GM13976 (cell line): ENCODE measurements around the gene TIMM8A.
A peak's percentile ranks its signal among the peaks of the same experiment; 100 is the strongest.

Source experiments
- DNase-seq: peaks from one replicate; pipeline ENCODE4 v3.0.0; 2012; ENCODE audit warnings: low spot score
- in situ Hi-C: fragments of 300-500 bp; cut with MboI; formaldehyde crosslinking; loops from one replicate; pipeline ENCODE4 v1.12.0; 2022; ENCODE audit warnings: low sequenced_read_pairs, mixed read lengths, inconsistent platforms; ENCODE audit not compliant: unreplicated experiment
- TF ChIP-seq, protein P1 (sequence below): IDR thresholded peaks from 2 replicates; pipeline ENCODE4 v1.5.1; 2012; ENCODE audit warnings: borderline replicate concordance, mild to moderate bottlenecking; ENCODE audit not compliant: insufficient read depth; ENCODE audit errors: extremely low read depth, missing control alignments, control extremely low read depth

TIMM8A gene

GRCh38 chrX:101390664-101391525 lies 42.4 kb upstream of the TIMM8A start, which contains the start of gene RPL36A:
TSS of gene RPL36A (plus strand) at chrX:101391011. CDS start at chrX:101391044, 33 bp downstream.
- in situ Hi-C loops, result no loop called here
- peak; percentile 77 for DNase-seq
- TF ChIP-seq, protein P1, sequence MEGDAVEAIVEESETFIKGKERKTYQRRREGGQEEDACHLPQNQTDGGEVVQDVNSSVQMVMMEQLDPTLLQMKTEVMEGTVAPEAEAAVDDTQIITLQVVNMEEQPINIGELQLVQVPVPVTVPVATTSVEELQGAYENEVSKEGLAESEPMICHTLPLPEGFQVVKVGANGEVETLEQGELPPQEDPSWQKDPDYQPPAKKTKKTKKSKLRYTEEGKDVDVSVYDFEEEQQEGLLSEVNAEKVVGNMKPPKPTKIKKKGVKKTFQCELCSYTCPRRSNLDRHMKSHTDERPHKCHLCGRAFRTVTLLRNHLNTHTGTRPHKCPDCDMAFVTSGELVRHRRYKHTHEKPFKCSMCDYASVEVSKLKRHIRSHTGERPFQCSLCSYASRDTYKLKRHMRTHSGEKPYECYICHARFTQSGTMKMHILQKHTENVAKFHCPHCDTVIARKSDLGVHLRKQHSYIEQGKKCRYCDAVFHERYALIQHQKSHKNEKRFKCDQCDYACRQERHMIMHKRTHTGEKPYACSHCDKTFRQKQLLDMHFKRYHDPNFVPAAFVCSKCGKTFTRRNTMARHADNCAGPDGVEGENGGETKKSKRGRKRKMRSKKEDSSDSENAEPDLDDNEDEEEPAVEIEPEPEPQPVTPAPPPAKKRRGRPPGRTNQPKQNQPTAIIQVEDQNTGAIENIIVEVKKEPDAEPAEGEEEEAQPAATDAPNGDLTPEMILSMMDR, result peak; percentile 66

GRCh38 chrX:101388604-101389003 lies 40.1 kb upstream of the TIMM8A start:
- in situ Hi-C loops, result no loop called here
- TF ChIP-seq, protein P1, result no peak

DNA sequence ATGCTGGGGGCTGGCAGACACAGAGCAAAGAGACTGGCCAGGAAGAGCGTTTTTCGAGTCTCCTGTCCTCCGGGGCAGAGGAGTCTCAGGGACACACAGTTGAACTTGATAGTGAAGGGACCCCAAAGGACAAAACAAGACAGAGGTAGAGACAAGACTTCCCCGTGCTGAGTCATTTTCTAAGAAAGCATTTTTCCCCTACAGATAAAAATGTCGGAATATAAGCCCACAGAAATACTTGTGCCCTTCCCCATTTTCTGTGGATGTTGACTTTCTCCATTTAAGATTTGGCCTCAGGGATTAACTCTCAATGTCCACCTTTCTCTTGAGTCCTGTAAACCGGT lies 38.0 kb upstream of the TIMM8A start:
- in situ Hi-C loops, result no loop called here
- TF ChIP-seq, protein P1, result no peak
- DNase-seq, result no peak

More at GRCh38 chrX:101388604-101389003, 40.1 kb upstream of the TIMM8A start:
- no peak for DNase-seq

DNA sequence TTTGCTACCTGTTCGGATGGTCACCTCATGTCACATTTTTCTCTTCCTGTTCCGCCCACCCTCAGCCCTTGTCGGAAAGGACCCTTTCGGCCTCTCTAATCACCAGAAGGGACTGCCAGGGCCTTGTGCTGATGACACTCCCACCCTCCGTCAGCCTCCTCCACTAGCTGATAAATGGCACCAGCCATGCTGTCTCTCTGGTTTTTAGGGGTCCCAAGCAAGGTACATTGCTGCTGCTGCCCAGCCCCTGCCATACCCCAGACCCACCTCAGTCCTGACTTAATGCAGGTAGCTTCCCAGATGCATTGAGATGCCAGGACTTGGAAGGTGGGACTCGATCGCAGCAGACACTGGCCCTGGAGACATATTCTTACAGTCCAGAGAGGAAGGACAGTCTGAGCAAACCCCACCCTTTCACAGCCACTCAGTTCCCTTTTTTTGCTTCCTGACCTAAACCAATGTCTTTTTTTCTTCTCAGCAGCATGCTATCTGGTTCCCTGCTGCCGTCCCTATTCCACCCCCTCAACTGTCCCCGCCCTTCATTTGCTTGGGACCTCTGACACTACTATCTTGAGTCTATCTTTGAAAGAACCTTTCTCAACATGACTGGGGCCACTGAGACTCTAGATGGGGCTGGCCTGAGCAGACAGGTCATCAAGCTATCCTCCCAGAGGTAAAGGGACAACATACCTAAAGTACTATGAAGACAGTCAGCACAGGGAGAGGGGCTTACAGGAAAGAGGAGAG lies 37.4 kb upstream of the TIMM8A start, which contains the start of gene BTK:
Gene BTK (minus strand): TSS at position 397 of the 747 bp plus-strand sequence. CDS start 10,907 bp downstream, outside the sequence.
- DNase-seq, result peak; percentile 62
- in situ Hi-C loops, result no loop called here
- TF ChIP-seq, protein P1, result no peak

DNA sequence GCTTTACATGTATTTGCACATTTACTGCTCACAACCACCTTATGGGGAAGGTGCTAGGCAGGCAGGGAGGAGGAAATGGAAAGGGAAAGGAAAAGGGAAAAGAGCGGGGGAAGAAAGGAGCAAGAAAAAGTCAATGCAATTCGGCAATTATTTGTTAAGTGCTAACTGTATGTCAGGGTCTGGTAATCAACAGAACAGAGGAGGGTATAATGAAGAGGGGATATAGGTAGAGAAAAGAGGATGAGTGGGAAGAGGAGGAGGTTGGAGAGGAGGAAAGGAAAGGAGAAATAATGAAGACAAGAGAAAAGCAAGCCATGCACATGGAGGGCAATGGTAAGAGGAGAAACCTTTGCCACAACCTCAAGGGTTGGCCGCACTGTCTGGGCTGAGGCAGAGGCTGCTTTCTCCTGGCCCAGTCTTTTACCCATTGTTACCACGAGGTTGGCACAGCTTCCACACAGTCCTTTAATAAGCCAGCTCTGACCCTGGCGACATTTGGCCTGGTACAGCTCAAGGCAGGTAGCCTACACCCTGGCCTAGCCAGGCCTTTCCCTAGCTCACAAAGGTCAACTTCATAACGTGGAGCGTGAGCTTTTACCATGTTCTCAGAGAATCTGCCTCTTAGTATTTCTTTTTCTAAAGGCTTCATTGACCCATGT lies 36.6 kb upstream of the TIMM8A start:
- DNase-seq, result no peak
- TF ChIP-seq, protein P1, result no peak
- in situ Hi-C loops, result no loop called here

- TF ChIP-seq, protein P1, result no peak
- DNase-seq, result peak; percentile 41
- in situ Hi-C loops, result no loop called here
Observed at GRCh38 chrX:101383679-101384205, 35.2 kb upstream of the TIMM8A start.
